NCI-H446 treated with DMSO at 0.1 percent for 48 hours (cell line): ENCODE results near the gene IFNGR2.
"Not testable (repeated sequence)": the region's sequence is repeated elsewhere in the genome, so short reads cannot be mapped to it uniquely, and the experiment has no call there.

Source experiments
- DNase-seq: peaks from one replicate; lab custom pipeline; 2025; lab: John Stamatoyannopoulos, UW

IFNGR2 gene

GRCh38 chr21:33403128-33403785 lies at the start of gene IFNGR2:
Gene IFNGR2 (plus strand): TSS chr21:33403413. CDS start chr21:33403544, 131 bp downstream.
- no peak for DNase-seq

GRCh38 chr21:33355355-33355754 lies 47.9 kb upstream of the IFNGR2 start:
- no peak for DNase-seq

GRCh38 chr21:33355996-33356395 lies 47.2 kb upstream of the IFNGR2 start:
- DNase-seq, result no peak

- DNase-seq, result no peak
These were observed 46.0 kb upstream of the IFNGR2 start for GRCh38 chr21:33357177-33357576.

GRCh38 chr21:33359446-33359845 lies 43.8 kb upstream of the IFNGR2 start:
- DNase-seq, result no peak

GRCh38 chr21:33360281-33360680 lies 42.9 kb upstream of the IFNGR2 start:
- DNase-seq, result no peak

- peak; percentile 10 for DNase-seq
These were observed 42.2 kb upstream of the IFNGR2 start for GRCh38 chr21:33360881-33361602.

GRCh38 chr21:33362044-33362555 lies 41.1 kb upstream of the IFNGR2 start:
- DNase-seq, result no peak

GRCh38 chr21:33363911-33364609 lies 39.2 kb upstream of the IFNGR2 start:
- DNase-seq, result not testable (repeated sequence)

- DNase-seq, result no peak
These were observed 38.4 kb upstream of the IFNGR2 start for GRCh38 chr21:33364830-33365229.

- no peak for DNase-seq
These were observed 35.8 kb upstream of the IFNGR2 start for GRCh38 chr21:33367309-33367973.

GRCh38 chr21:33368124-33368523 lies 35.1 kb upstream of the IFNGR2 start:
- DNase-seq, result no peak

GRCh38 chr21:33368576-33368975 lies 34.6 kb upstream of the IFNGR2 start:
- DNase-seq, result no peak

- DNase-seq, result no peak
These were observed 33.6 kb upstream of the IFNGR2 start for GRCh38 chr21:33369586-33369985.

- no peak for DNase-seq
These were observed 32.9 kb upstream of the IFNGR2 start for GRCh38 chr21:33370305-33370704.

GRCh38 chr21:33371366-33371765 lies 31.8 kb upstream of the IFNGR2 start:
- no peak for DNase-seq

GRCh38 chr21:33372582-33372981 lies 30.6 kb upstream of the IFNGR2 start:
- DNase-seq, result no peak

- DNase-seq, result no peak
These were observed 29.8 kb upstream of the IFNGR2 start for GRCh38 chr21:33373451-33373850.

- DNase-seq, result no peak
These were observed 29.1 kb upstream of the IFNGR2 start for GRCh38 chr21:33374080-33374449.

- DNase-seq, result peak; percentile 10
These were observed 28.6 kb upstream of the IFNGR2 start for GRCh38 chr21:33374450-33375096.

- no peak for DNase-seq
These were observed 28.0 kb upstream of the IFNGR2 start for GRCh38 chr21:33375101-33375644.
